K562 (cell line): ENCODE data around the gene EPB41L4B. TPM values are rescaled to one million over a fixed set of nuclear protein-coding genes. Genes with fewer than 3 reads are reported as not detected.

Source experiments
- CBFA2T2 ChIP-seq: fragments of 450-650 bp; conservative IDR thresholded peaks from 2 replicates; pipeline ENCODE4 v1.6.1; 2017; ENCODE audit warnings: mild to moderate bottlenecking
- FOXK2 ChIP-seq, 2 experiments: fragments of 450-650 bp; IDR thresholded peaks in 1 of 2; conservative IDR thresholded peaks in 1 of 2; 2 replicates each; pipeline ENCODE4 v1.6.1; 2016; ENCODE audit warnings: low read depth in 2 of 2, mild to moderate bottlenecking in 1 of 2
- MEIS2 ChIP-seq: fragments of 450-650 bp; IDR thresholded peaks from 2 replicates; pipeline ENCODE4 v1.6.1; 2014; ENCODE audit warnings: mild to moderate bottlenecking; ENCODE audit not compliant: partially characterized antibody
- RBM22 ChIP-seq: fragments of 200-400 bp; formaldehyde crosslinking; IDR thresholded peaks from 2 replicates; pipeline ENCODE4 v1.6.1; 2018; ENCODE audit warnings: low read length, low read depth; ENCODE audit not compliant: poor library complexity, severe bottlenecking
- TFAP4 ChIP-seq: sonication (generic); formaldehyde crosslinking; IDR thresholded peaks from 2 replicates; pipeline ENCODE4 v1.8.0; 2022; ENCODE audit warnings: missing genetic modification reagents, mild to moderate bottlenecking, moderate library complexity, borderline replicate concordance
- TOE1 ChIP-seq, 2 experiments: fragments of 450-650 bp in 1 of 2; sonication (generic) in 1 of 2; formaldehyde crosslinking in 1 of 2; IDR thresholded peaks; 2 replicates each; pipeline versions ENCODE4 v1.7.1 to v1.8.0; 2016 to 2022; ENCODE audit warnings: borderline replicate concordance in 2 of 2, mild to moderate bottlenecking in 2 of 2, antibody characterized with exemption in 1 of 2, inconsistent platforms in 1 of 2, low read depth in 1 of 2, missing genetic modification reagents in 1 of 2, moderate library complexity in 1 of 2
- polyA plus RNA-seq, 8 experiments: library from polyadenylated mRNA; depleted of rRNA in 4 of 8; stranded (reverse) in 5 of 8; unstranded in 3 of 8; fragments of >200 nt; fragmentation: Nextera tagmentation in 2 of 8; fragmentation: Illumina TruSeq in 1 of 8; extraction: Ambion mirVana in 2 of 8; extraction: Trizol in 1 of 8; gene quantifications; 2 replicates each; pipeline versions ENCODE4 v1.2.1 to v1.2.3, GENCODE V29; 2011 to 2014; ENCODE audit warnings: inconsistent platforms in 1 of 8, missing spikeins in 1 of 8
- small RNA-seq: library from RNA; depleted of rRNA; stranded (forward); fragments of <200 nt; gene quantifications from one replicate; pipeline ENCODE3, GENCODE V24; 2014
- total RNA-seq, 7 experiments: library from RNA; depleted of rRNA in 6 of 7; stranded (reverse); fragments of >200 nt in 6 of 7; fragmentation: Illumina TruSeq in 2 of 7; extraction: Trizol in 2 of 7; gene quantifications; 2 replicates each; pipeline versions ENCODE4 v1.2.1 to v1.2.3, GENCODE V29; 2011 to 2021; ENCODE audit warnings: low replicate concordance in 1 of 7

EPB41L4B gene
- total and polyA plus RNA-seq, 9 of the 15 experiments (the other 6 are each of a cell fraction or from before 2014, with no cell fraction given): 0.09 to 0.38 (median 0.21) TPM

DNA sequence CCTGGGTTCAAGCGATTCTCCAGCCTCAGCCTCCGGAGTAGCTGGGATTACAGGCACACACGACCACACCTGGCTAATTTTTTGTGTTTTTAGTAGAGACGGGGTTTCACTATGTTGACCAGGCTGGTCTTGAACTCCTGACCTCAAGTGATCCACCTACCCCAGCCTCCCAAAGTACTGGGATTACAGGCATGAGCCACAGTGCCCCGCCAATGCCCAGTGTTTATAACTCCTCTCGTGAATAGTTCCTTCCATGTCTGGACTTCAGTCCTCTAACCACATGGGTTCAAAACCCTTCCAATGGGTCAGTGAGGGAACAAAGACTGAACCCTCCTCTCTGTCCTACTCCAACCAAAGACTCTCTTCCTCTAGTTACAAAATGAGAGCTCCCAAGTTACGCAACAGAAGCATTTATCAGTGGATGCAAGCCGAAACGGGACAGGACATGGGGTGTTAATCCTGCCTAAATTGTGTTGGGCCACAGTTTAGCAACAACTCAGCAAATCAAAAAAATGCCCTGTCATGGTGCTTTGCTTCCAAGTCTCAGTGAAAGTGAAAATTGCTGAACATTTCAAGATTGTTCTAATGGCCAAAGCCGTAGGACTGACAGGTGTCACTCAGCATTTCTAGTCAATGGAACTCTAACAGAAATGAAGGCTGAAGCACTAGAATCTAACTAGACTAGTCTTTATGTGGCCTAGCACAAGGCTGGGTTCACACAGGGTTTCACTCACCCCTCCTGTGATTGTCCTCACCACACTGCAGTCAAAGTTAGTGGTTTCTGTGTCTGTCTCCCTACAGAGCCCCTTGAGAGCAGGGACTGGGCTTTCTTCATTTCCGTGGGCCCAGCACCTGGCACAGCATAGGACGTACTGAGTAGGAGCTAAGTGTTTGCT, 197.9 kb downstream of the EPB41L4B start (continued):
- no peak for TF ChIP-seq TFAP4
- no peak for TF ChIP-seq CBFA2T2
- peak; percentile 99 for TF ChIP-seq MEIS2
- TF ChIP-seq RBM22: no peak
- TF ChIP-seq FOXK2 (conservative IDR thresholded peaks at IDR 0.05 in 1 of 2, IDR thresholded peaks at IDR 0.05 in 1 of 2; ENCODE audit: low read depth in 2 of 2): peak; percentile 74 to 75
- TF ChIP-seq TOE1 (IDR thresholded peaks at IDR 0.05; ENCODE audit: borderline replicate concordance): peak; percentile 71
- no peak for TF ChIP-seq TOE1 (CRISPR knock-in tag; IDR thresholded peaks at IDR 0.05; ENCODE audit: borderline replicate concordance, low read depth)

Small RNA genes lying within 50 kb of the gene (small RNA-seq; reads per million reads assigned to genes)
- gene RF00019 (not detected), gene RNU6-984P (not detected)

Other genes with a start within 250 kb of the EPB41L4B start
- 13.9 and 15.1 TPM in 2 replicates for gene TMEM245, start 201.1 kb downstream of the EPB41L4B start, total RNA-seq (2014; rRNA removed)
- gene TMEM245, start 201.1 kb downstream of the EPB41L4B start, total RNA-seq (2014; rRNA removed; fragmentation: Illumina TruSeq; extraction: Trizol): 30.5 and 32.8 TPM in 2 replicates
- 29.3 and 31.1 TPM in 2 replicates for gene TMEM245, start 201.1 kb downstream of the EPB41L4B start, total RNA-seq (2015; rRNA removed; fragmentation: Illumina TruSeq; extraction: Trizol)
- gene TMEM245, start 201.1 kb downstream of the EPB41L4B start, total RNA-seq (2021): 24.3 and 26.9 TPM in 2 replicates
- 34.9 and 43.2 TPM in 2 replicates for gene TMEM245, start 201.1 kb downstream of the EPB41L4B start, polyA plus RNA-seq (2011; rRNA removed)
- gene TMEM245, start 201.1 kb downstream of the EPB41L4B start, polyA plus RNA-seq (2014; fragmentation: Illumina TruSeq; extraction: Trizol): 26.0 and 33.7 TPM in 2 replicates
- 10 to 100 TPM in 1 of 2 experiments, 1 to 10 TPM in 1; 8.5 to 12.1 TPM for gene TMEM245, start 201.1 kb downstream of the EPB41L4B start, polyA plus RNA-seq (2014; fragmentation: Nextera tagmentation; extraction: Ambion mirVana)
- gene TMEM245, start 201.1 kb downstream of the EPB41L4B start, polyA plus RNA-seq (2014; rRNA removed): 15.8 and 16.6 TPM in 2 replicates
- not detected in 2 replicates for gene FRRS1L, start 153.8 kb downstream of the EPB41L4B start, total RNA-seq (2014; rRNA removed)
- 0.03 and 0.04 TPM in 2 replicates for gene FRRS1L, start 153.8 kb downstream of the EPB41L4B start, total RNA-seq (2014; rRNA removed; fragmentation: Illumina TruSeq; extraction: Trizol)
- 0.04 TPM in 1 of 2 replicates, not detected in the other for gene FRRS1L, start 153.8 kb downstream of the EPB41L4B start, total RNA-seq (2015; rRNA removed; fragmentation: Illumina TruSeq; extraction: Trizol)
- not detected in 2 replicates for gene FRRS1L, start 153.8 kb downstream of the EPB41L4B start, total RNA-seq (2021)
- 0.01 TPM in 2 replicates for gene FRRS1L, start 153.8 kb downstream of the EPB41L4B start, polyA plus RNA-seq (2011; rRNA removed)
- gene FRRS1L, start 153.8 kb downstream of the EPB41L4B start, polyA plus RNA-seq (2014; fragmentation: Illumina TruSeq; extraction: Trizol): 0.01 TPM in 1 of 2 replicates, not detected in the other
- gene FRRS1L, start 153.8 kb downstream of the EPB41L4B start, polyA plus RNA-seq (2014; fragmentation: Nextera tagmentation; extraction: Ambion mirVana): under 1 TPM in 1 of 2 experiments, not detected in 1; under 0.01 TPM
- 0.04 TPM in 1 of 2 replicates, not detected in the other for gene FRRS1L, start 153.8 kb downstream of the EPB41L4B start, polyA plus RNA-seq (2014; rRNA removed)
- gene PTPN3, start 177.2 kb upstream of the EPB41L4B start, total RNA-seq (2014; rRNA removed): not detected in 2 replicates
- gene PTPN3, start 177.2 kb upstream of the EPB41L4B start, total RNA-seq (2014; rRNA removed; fragmentation: Illumina TruSeq; extraction: Trizol): not detected in 2 replicates
- gene PTPN3, start 177.2 kb upstream of the EPB41L4B start, total RNA-seq (2015; rRNA removed; fragmentation: Illumina TruSeq; extraction: Trizol): not detected in 2 replicates
- gene PTPN3, start 177.2 kb upstream of the EPB41L4B start, total RNA-seq (2021): 0.02 and 0.20 TPM in 2 replicates
- not detected in 2 replicates for gene PTPN3, start 177.2 kb upstream of the EPB41L4B start, polyA plus RNA-seq (2011; rRNA removed)
- not detected in 2 replicates for gene PTPN3, start 177.2 kb upstream of the EPB41L4B start, polyA plus RNA-seq (2014; fragmentation: Illumina TruSeq; extraction: Trizol)
- not detected for gene PTPN3, start 177.2 kb upstream of the EPB41L4B start, polyA plus RNA-seq (2014; fragmentation: Nextera tagmentation; extraction: Ambion mirVana)
- gene PTPN3, start 177.2 kb upstream of the EPB41L4B start, polyA plus RNA-seq (2014; rRNA removed): not detected in 2 replicates